CD4-positive, CD25-positive, alpha-beta regulatory T cell (primary cell): ENCODE results near the gene LHFPL2. TPM values are rescaled to one million over a fixed set of nuclear protein-coding genes. Genes with fewer than 3 reads are reported as not detected.

Source experiments
- ATAC-seq, 2 donors: fragments of 150-1000 bp; cut with Tn5 transposase; one replicate each; pipeline ENCODE4 v1.10.0; 2021; ENCODE audit warnings: low read depth in 2 of 2, moderate number of reproducible peaks in 2 of 2, moderate library complexity in 1 of 2
- DNase-seq, 3 donors: peaks; one replicate each; pipeline versions ENCODE4 v3.0.0 to v3.0.0-alpha.2; 2012 to 2022; ENCODE audit warnings: mixed read lengths in 1 of 3
- H3K27ac ChIP-seq: one replicate; pipeline ENCODE4 v1.7.0; 2013; ENCODE audit warnings: mild to moderate bottlenecking, low read length; ENCODE audit not compliant: insufficient read depth, poor library complexity, severe bottlenecking
- H3K27me3 ChIP-seq: one replicate; pipeline ENCODE4 v1.7.0; 2013; ENCODE audit warnings: low read length; ENCODE audit not compliant: control insufficient read depth, insufficient read depth
- H3K36me3 ChIP-seq: one replicate; pipeline ENCODE4 v1.7.0; 2013; ENCODE audit warnings: mild to moderate bottlenecking, low read length, moderate library complexity; ENCODE audit not compliant: control insufficient read depth, insufficient read depth
- H3K4me1 ChIP-seq: 2 replicates; pipeline ENCODE4 v1.7.0; 2013; ENCODE audit warnings: mild to moderate bottlenecking, low read length; ENCODE audit not compliant: insufficient read depth, control insufficient read depth, poor library complexity, severe bottlenecking
- H3K4me3 ChIP-seq: one replicate; pipeline ENCODE4 v1.7.0; 2013; ENCODE audit warnings: low read depth, mild to moderate bottlenecking, low read length, moderate library complexity
- H3K9me3 ChIP-seq, 2 experiments: 1 replicate in 1 of 2; 2 replicates in 1 of 2; pipeline ENCODE4 v1.7.0; 2013; ENCODE audit warnings: low read length in 2 of 2, mild to moderate bottlenecking in 1 of 2, moderate library complexity in 1 of 2; ENCODE audit not compliant: control insufficient read depth in 2 of 2
- H3K27ac Mint-ChIP-seq, 3 donors: one replicate each; pipeline ENCODE4 v1.8.0; 2020 to 2022; ENCODE audit warnings: mild to moderate bottlenecking in 3 of 3, mixed read lengths in 3 of 3, moderate library complexity in 2 of 3
- H3K27me3 Mint-ChIP-seq: one replicate; pipeline ENCODE4 v1.8.0; 2022; ENCODE audit warnings: mild to moderate bottlenecking, mixed read lengths
- H3K36me3 Mint-ChIP-seq: one replicate; pipeline ENCODE4 v1.8.0; 2020; ENCODE audit warnings: mixed read lengths
- H3K4me1 Mint-ChIP-seq, 4 donors: one replicate each; pipeline ENCODE4 v1.8.0; 2020 to 2022; ENCODE audit warnings: mixed read lengths in 4 of 4, mild to moderate bottlenecking in 1 of 4
- H3K4me3 Mint-ChIP-seq, 4 donors: one replicate each; pipeline ENCODE4 v1.8.0; 2020 to 2022; ENCODE audit warnings: mild to moderate bottlenecking in 4 of 4, mixed read lengths in 4 of 4, moderate library complexity in 3 of 4
- H3K9me3 Mint-ChIP-seq, 7 donors: one replicate each; pipeline ENCODE4 v1.8.0; 2020 to 2022; ENCODE audit warnings: mixed read lengths in 7 of 7, mild to moderate bottlenecking in 3 of 7, moderate library complexity in 2 of 7
- polyA plus RNA-seq, 4 donors: library from polyadenylated mRNA; unstranded; fragments of 300-500 nt; fragmentation: Illumina TruSeq; gene quantifications; one replicate each; pipeline ENCODE4 v1.2.3, GENCODE V29; 2021
- total RNA-seq: library from RNA; stranded (reverse); gene quantifications from one replicate; pipeline ENCODE4 v1.2.3, GENCODE V29; 2022

LHFPL2 gene
- total and polyA plus RNA-seq, 5 donors from 2014 or later: 0.11 to 0.47 (median 0.32) TPM

DNA sequence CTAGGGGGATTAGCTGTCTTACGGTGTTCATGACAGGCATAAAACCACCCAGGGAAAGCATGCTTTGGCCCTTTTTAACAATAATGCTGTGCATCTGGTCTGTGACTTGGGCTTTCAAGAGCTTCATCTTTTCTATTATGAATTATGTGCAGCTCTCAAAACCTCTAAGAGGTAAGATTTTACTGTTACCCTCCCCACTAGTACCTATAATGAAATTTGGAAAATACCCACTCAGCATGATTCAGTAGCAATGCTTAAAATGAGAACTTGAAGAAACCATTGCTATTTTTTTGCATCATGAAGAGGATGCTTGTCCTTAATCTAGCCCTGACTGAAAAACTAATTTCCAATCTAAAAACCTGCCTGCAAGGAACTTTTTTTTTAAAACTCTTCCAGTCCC, 5.8 kb upstream of the LHFPL2 start:
- Mint-ChIP-seq H3K4me1 (peaks cover 0 to 4% (median 0%) of the 10 kb centered on the region in 4 donors), H3K27ac (no peak overlapping the region), H3K27me3 (peaks cover 59% of the 10 kb centered on the region), H3K9me3 (peaks cover 0 to 5% (median 0%) of the 10 kb centered on the region in 7 donors), H3K36me3 (no peaks in the 10 kb centered on the region), H3K4me3 (no peak overlapping the region)
- H3K27me3 ChIP-seq: peaks cover 15% of the 10 kb centered on the region
- H3K36me3 ChIP-seq: no peaks in the 10 kb centered on the region
- no peak overlapping the region for H3K27ac ChIP-seq
- H3K9me3 ChIP-seq: no peaks in the 10 kb centered on the region
- DNase-seq (no peak), ATAC-seq (no peak)
- no peak overlapping the region for H3K4me3 ChIP-seq
- H3K4me1 ChIP-seq: no peaks in the 10 kb centered on the region

DNA sequence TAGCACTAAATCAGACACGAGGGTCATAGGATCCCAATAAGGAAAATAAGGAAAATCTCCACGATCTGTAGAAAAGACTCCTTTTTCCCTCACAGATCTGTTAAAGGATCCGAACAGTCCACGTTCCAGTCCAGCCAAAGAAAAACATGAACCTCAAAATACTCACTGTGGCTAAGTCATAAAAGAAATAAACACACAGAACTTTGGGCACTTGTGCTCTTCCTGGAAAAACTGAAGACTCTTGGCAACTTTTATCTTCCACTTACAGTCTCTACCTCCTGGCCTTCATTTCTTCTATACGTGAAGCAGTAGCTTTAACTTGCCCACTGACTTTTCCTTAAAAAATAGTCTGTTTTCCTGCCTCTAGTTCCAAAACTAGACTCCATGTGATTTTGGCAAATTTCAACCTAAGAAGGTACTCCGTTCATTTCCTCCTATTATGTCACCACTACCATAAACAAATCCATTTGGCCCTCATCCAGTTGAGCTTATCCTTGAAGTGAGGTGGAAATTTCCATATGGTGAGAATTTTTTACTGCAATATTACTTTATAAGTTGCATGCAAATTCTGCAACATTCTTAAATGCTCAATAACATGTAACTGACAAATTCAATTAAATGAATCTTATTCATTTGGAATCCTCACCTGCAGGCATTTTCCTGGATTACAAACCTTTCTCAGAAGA, 5.3 kb upstream of the LHFPL2 start:
- H3K27me3 ChIP-seq: peaks cover 14% of the 10 kb centered on the region
- Mint-ChIP-seq H3K27ac (no peak overlapping the region), H3K36me3 (no peaks in the 10 kb centered on the region), H3K9me3 (peaks cover 0 to 5% (median 0%) of the 10 kb centered on the region in 7 donors), H3K27me3 (peaks cover 57% of the 10 kb centered on the region), H3K4me1 (peaks cover 0 to 4% (median 0%) of the 10 kb centered on the region in 4 donors), H3K4me3 (no peak overlapping the region)
- H3K4me1 ChIP-seq: no peaks in the 10 kb centered on the region
- no peak for DNase-seq
- H3K4me3 ChIP-seq: no peak overlapping the region
- ATAC-seq: no peak
- no peaks in the 10 kb centered on the region for H3K36me3 ChIP-seq
- H3K9me3 ChIP-seq: no peaks in the 10 kb centered on the region
- no peak overlapping the region for H3K27ac ChIP-seq

DNA sequence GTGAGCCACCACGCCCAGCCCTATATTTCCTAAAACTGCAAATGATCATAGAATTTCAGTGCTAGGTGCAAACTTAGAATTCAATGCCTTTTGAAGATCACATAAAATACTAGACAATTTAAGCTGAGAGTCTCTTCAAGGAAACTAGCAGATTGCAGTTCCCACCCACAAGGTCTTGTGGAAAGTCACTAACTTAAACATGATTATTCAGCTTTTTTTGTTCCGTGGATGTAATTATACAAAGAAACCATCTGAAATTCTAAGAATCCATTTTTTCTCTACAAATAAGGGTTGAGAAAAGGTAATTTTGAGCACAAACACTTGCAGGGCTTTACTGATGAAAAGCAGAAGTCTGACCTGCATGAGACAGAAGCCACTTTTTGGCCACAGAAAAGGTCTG, 4.5 kb upstream of the LHFPL2 start:
- no peak for ATAC-seq
- no peak overlapping the region for H3K4me3 ChIP-seq
- peaks cover 50% of the 10 kb centered on the region for H3K27me3 Mint-ChIP-seq

DNA sequence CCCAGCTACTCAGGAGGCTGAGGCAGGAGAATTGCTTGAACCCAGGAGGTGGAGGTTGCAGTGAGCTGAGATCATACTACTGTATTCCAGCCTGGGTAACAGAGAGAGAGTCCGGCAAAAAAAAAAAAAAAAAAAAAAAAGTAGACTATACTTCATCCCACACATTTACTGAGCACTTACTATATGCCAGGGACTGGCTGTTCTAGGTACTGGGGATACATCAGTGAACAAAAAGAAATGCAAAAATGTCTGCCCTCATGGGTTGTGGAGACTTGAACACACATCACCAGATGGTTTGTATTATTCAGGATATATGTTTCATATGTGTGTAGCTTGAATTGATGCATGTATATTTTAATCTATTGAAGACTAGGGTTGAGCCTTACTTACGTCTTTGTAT, 2.9 kb upstream of the LHFPL2 start:
- H3K27me3 ChIP-seq: peaks cover 20% of the 10 kb centered on the region
- Mint-ChIP-seq H3K27me3 (peaks cover 57% of the 10 kb centered on the region), H3K36me3 (no peaks in the 10 kb centered on the region), H3K4me1 (peaks cover 0 to 16% (median 8%) of the 10 kb centered on the region in 4 donors), H3K9me3 (peaks cover 0 to 6% (median 0%) of the 10 kb centered on the region in 7 donors), H3K27ac (no peak overlapping the region), H3K4me3 (no peak overlapping the region)
- H3K36me3 ChIP-seq: no peaks in the 10 kb centered on the region
- no peaks in the 10 kb centered on the region for H3K9me3 ChIP-seq
- H3K4me3 ChIP-seq: no peak overlapping the region
- H3K27ac ChIP-seq: no peak overlapping the region
- ATAC-seq (no peak), DNase-seq (no peak)
- H3K4me1 ChIP-seq: peaks cover 11% of the 10 kb centered on the region

More for the DNA sequence above, 4.5 kb upstream of the LHFPL2 start:
- Histone ChIP-seq H3K36me3 (no peaks in the 10 kb centered on the region), H3K27me3 (peaks cover 9% of the 10 kb centered on the region), H3K27ac (no peak overlapping the region), H3K9me3 (no peaks in the 10 kb centered on the region), H3K4me1 (no peaks in the 10 kb centered on the region)
- Mint-ChIP-seq H3K4me1 (peaks cover 0 to 4% (median 0%) of the 10 kb centered on the region in 4 donors), H3K27ac (no peak overlapping the region), H3K9me3 (peaks cover 0 to 5% (median 0%) of the 10 kb centered on the region in 7 donors), H3K36me3 (no peaks in the 10 kb centered on the region), H3K4me3 (no peak overlapping the region)
- no peak for DNase-seq

DNA sequence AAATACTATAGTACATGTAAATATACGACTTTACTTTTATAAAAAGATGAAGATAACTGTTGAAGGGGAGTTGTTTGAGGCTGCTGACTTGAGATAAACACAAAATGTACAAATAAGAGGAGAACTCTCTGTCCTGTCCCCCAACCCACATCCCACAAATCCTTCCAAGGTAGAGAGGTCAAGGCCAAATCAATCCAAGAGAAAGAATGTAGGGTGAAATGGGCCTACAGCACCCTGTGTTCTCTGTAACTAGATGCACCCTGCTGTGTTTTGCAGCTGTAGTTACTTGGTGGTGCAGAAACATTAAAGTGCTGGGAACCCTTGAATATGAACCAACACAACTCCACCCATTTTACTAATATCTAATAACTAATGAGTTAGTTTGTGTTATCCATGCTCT, 2.0 kb upstream of the LHFPL2 start:
- DNase-seq (no peak), ATAC-seq (no peak)
- peaks cover 11% of the 10 kb centered on the region for H3K4me1 ChIP-seq
- Mint-ChIP-seq H3K27me3 (peaks cover 62% of the 10 kb centered on the region), H3K27ac (no peak overlapping the region), H3K9me3 (peaks cover 0 to 7% (median 0%) of the 10 kb centered on the region in 7 donors), H3K4me3 (peak overlapping the region in 1 of 4 donors; percentile 36), H3K4me1 (peaks cover 0 to 16% (median 8%) of the 10 kb centered on the region in 4 donors), H3K36me3 (no peaks in the 10 kb centered on the region)
- H3K4me3 ChIP-seq: no peak overlapping the region
- H3K36me3 ChIP-seq: no peaks in the 10 kb centered on the region
- no peaks in the 10 kb centered on the region for H3K9me3 ChIP-seq
- peaks cover 27% of the 10 kb centered on the region for H3K27me3 ChIP-seq
- H3K27ac ChIP-seq: no peak overlapping the region

DNA sequence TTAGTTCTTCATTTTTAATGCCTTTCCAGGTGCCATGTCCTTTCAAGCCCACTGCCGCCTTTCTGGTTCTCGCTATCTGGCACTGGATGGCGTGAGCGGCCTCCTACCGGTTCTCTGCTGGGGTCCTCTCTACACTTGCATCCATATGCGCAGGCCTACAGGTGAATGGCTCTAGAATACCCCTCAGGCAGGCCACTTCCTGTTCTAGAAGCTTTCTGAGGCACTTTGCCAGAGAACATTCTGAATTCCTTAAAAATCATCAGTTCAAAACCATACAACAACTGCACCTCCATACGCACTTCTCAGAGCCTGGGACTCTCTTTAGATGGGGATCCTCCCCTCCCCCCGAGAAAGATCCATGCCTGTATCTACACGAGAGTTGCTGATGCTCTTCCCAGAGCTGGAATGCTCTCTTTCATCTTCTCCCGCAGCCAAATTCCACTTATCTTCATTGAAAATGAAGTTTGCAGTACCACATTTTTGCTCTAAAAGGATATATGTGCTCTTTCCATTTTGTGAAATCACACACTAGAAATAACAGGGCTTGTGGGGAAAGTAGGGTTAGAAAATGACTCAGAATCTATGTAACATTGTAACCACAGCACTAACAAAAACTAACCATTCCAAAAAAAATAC, 1.4 kb upstream of the LHFPL2 start:
- Histone ChIP-seq H3K9me3 (no peaks in the 10 kb centered on the region), H3K27ac (no peak overlapping the region), H3K4me1 (peaks cover 11% of the 10 kb centered on the region), H3K27me3 (peaks cover 27% of the 10 kb centered on the region), H3K4me3 (no peak overlapping the region), H3K36me3 (no peaks in the 10 kb centered on the region)
- Mint-ChIP-seq H3K4me1 (peaks cover 0 to 16% (median 8%) of the 10 kb centered on the region in 4 donors), H3K36me3 (no peaks in the 10 kb centered on the region), H3K27me3 (peaks cover 66% of the 10 kb centered on the region), H3K27ac (no peak overlapping the region), H3K4me3 (peak overlapping the region; percentile 36 to 97 (median 78)), H3K9me3 (peaks cover 0 to 8% (median 0%) of the 10 kb centered on the region in 7 donors)
- no peak for ATAC-seq
- no peak for DNase-seq

DNA sequence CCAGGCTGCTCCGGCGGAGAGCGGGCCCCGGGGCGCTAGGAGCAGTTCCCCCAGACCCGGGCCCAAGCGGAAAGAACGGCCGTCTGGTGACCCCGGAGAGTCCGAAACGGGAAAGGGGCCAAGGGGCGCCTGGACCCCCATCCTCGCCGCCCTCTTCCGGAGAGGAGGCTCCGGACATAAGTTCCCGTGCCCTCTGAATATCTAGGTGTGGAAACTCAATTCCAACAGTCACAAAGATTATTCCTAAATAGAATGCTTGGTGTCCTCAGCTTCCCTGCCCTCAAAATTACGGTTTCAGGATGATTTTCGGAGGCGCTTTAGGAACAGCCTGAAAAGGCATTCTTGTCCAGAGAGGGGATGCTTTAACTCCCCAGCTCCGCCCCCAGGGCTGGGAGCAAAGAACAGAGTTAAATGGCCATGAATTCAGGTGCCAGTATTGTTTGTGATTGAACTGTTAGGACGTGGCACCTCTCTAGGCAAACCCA, 681 bp upstream of the LHFPL2 start:
- H3K27ac Mint-ChIP-seq: no peak overlapping the region
- peaks cover 0 to 12% (median 0%) of the 10 kb centered on the region in 7 donors for H3K9me3 Mint-ChIP-seq
- ATAC-seq: no peak
- peak overlapping the region; percentile 15 to 48 (median 28) for H3K4me3 Mint-ChIP-seq
- peaks cover 0 to 16% (median 8%) of the 10 kb centered on the region in 4 donors for H3K4me1 Mint-ChIP-seq
- no peak for DNase-seq
- H3K27ac ChIP-seq: no peak overlapping the region
- H3K4me1 ChIP-seq: peaks cover 11% of the 10 kb centered on the region
- peaks cover 30% of the 10 kb centered on the region for H3K27me3 ChIP-seq
- H3K4me3 ChIP-seq: no peak overlapping the region
- H3K36me3 ChIP-seq: no peaks in the 10 kb centered on the region
- no peaks in the 10 kb centered on the region for H3K9me3 ChIP-seq
- peaks cover 67% of the 10 kb centered on the region for H3K27me3 Mint-ChIP-seq
- no peaks in the 10 kb centered on the region for H3K36me3 Mint-ChIP-seq
